GM12872 (cell line): ENCODE measurements around the gene PLXDC2.

Source experiments
- CTCF ChIP-seq: IDR thresholded peaks from 3 replicates; pipeline ENCODE4 v1.5.1; 2011; ENCODE audit warnings: low read depth, mild to moderate bottlenecking, low read length, moderate library complexity; ENCODE audit not compliant: insufficient read depth

PLXDC2 gene

GRCh38 chr10:20207653-20208052, 391.4 kb downstream of the PLXDC2 start:
- TF ChIP-seq CTCF, result no peak

GRCh38 chr10:20215547-20216152, 399.4 kb downstream of the PLXDC2 start:
- no peak for TF ChIP-seq CTCF

- no peak for TF ChIP-seq CTCF
Observed at GRCh38 chr10:20221356-20221755, 405.1 kb downstream of the PLXDC2 start.

GRCh38 chr10:20228729-20229128, 412.5 kb downstream of the PLXDC2 start:
- no peak for TF ChIP-seq CTCF

- no peak for TF ChIP-seq CTCF
Observed at GRCh38 chr10:20232079-20232705, 416.0 kb downstream of the PLXDC2 start.

- no peak for TF ChIP-seq CTCF
Observed at GRCh38 chr10:20233423-20233822, 417.2 kb downstream of the PLXDC2 start.

GRCh38 chr10:20234579-20234978, 418.3 kb downstream of the PLXDC2 start:
- no peak for TF ChIP-seq CTCF
